Activated T-cell treated with anti-CD3 and anti-CD28 coated beads, Interleukin-2, amount 50 U/mL, for 4 hours (primary cell): Measurements from ENCODE around the gene CDK2AP2. TPM values are rescaled to one million over a fixed set of nuclear protein-coding genes. Genes with fewer than 3 reads are reported as not detected.
"Not testable (repeated sequence)": the region's sequence is repeated elsewhere in the genome, so short reads cannot be mapped to it uniquely, and the experiment has no call there.

Experiments used
- ATAC-seq, 2 donors: fragments of 200-7000 bp; cut with Tn5 transposase; one replicate each; pipeline ENCODE4 v1.10.0; 2021
- DNase-seq: peaks from one replicate; pipeline ENCODE4 v3.0.0-alpha.2; 2020
- H3K27me3 Mint-ChIP-seq: one replicate; pipeline ENCODE4 v1.8.0; 2021; ENCODE audit warnings: low read depth, mixed read lengths
- H3K36me3 Mint-ChIP-seq: one replicate; pipeline ENCODE4 v1.8.0; 2022; ENCODE audit warnings: mixed read lengths; ENCODE audit not compliant: insufficient read depth
- H3K4me1 Mint-ChIP-seq: one replicate; pipeline ENCODE4 v1.8.0; 2021; ENCODE audit warnings: low read depth, mixed read lengths
- H3K4me3 Mint-ChIP-seq: one replicate; pipeline ENCODE4 v1.8.0; 2021; ENCODE audit warnings: mild to moderate bottlenecking, moderate library complexity, mixed read lengths
- H3K9me3 Mint-ChIP-seq: one replicate; pipeline ENCODE4 v1.8.0; 2021; ENCODE audit warnings: mixed read lengths
- total RNA-seq, 3 donors: library from RNA; stranded (reverse); gene quantifications; one replicate each; pipeline ENCODE4 v1.2.1, GENCODE V29; 2021

Gene CDK2AP2
- total RNA-seq, 3 donors from 2014 or later, result 79.1 to 89.1 (median 86.2) TPM

- Mint-ChIP-seq H3K36me3 (no peaks in the 10 kb centered on the region), H3K9me3 (no peaks in the 10 kb centered on the region), H3K4me3 (no peak overlapping the region), H3K4me1 (no peaks in the 10 kb centered on the region), H3K27me3 (peaks cover 4% of the 10 kb centered on the region)
- ATAC-seq, result no peak
- DNase-seq, result no peak
Observed at GRCh38 chr11:67519726-67520125, 11.8 kb upstream of the CDK2AP2 start.

- Mint-ChIP-seq H3K36me3 (no peaks in the 10 kb centered on the region), H3K4me3 (no peak overlapping the region), H3K4me1 (no peaks in the 10 kb centered on the region), H3K9me3 (no peaks in the 10 kb centered on the region), H3K27me3 (peaks cover 8% of the 10 kb centered on the region)
- ATAC-seq (no peak), DNase-seq (no peak)
Observed at GRCh38 chr11:67517784-67518552, 10.0 kb upstream of the CDK2AP2 start.

- no peak for ATAC-seq
- no peaks in the 10 kb centered on the region for H3K9me3 Mint-ChIP-seq
- no peak overlapping the region for H3K4me3 Mint-ChIP-seq
- DNase-seq, result no peak
- H3K27me3 Mint-ChIP-seq, result peaks cover 8% of the 10 kb centered on the region
- H3K36me3 Mint-ChIP-seq, result no peaks in the 10 kb centered on the region
- H3K4me1 Mint-ChIP-seq, result no peaks in the 10 kb centered on the region
Observed at GRCh38 chr11:67516806-67517205, 8.8 kb upstream of the CDK2AP2 start.

- Mint-ChIP-seq H3K4me3 (no peak overlapping the region), H3K36me3 (no peaks in the 10 kb centered on the region), H3K27me3 (peaks cover 15% of the 10 kb centered on the region), H3K9me3 (no peaks in the 10 kb centered on the region), H3K4me1 (peaks cover 4% of the 10 kb centered on the region)
- DNase-seq (no peak), ATAC-seq (no peak)
Observed at GRCh38 chr11:67514116-67514515, 6.2 kb upstream of the CDK2AP2 start.

GRCh38 chr11:67511558-67511957 is 3.6 kb upstream of the CDK2AP2 start:
- H3K36me3 Mint-ChIP-seq, DNase-seq, H3K4me3 Mint-ChIP-seq, H3K9me3 Mint-ChIP-seq, ATAC-seq: not testable (repeated sequence)
- Mint-ChIP-seq H3K4me1 (peaks cover 17% of the 10 kb centered on the region), H3K27me3 (peaks cover 15% of the 10 kb centered on the region)

GRCh38 chr11:67510023-67510345 is 2.0 kb upstream of the CDK2AP2 start:
- ATAC-seq (no peak), DNase-seq (no peak)
- Mint-ChIP-seq H3K4me3 (no peak overlapping the region), H3K27me3 (peaks cover 11% of the 10 kb centered on the region), H3K9me3 (no peaks in the 10 kb centered on the region), H3K36me3 (no peaks in the 10 kb centered on the region), H3K4me1 (peaks cover 29% of the 10 kb centered on the region)

- H3K4me3 Mint-ChIP-seq, result peak overlapping the region; percentile 87
- ATAC-seq (peak; percentile 42 to 44), DNase-seq (peak; percentile 99)
- H3K27me3 Mint-ChIP-seq, result peaks cover 9% of the 10 kb centered on the region
- H3K4me1 Mint-ChIP-seq, result peaks cover 30% of the 10 kb centered on the region
- no peaks in the 10 kb centered on the region for H3K9me3 Mint-ChIP-seq
- H3K36me3 Mint-ChIP-seq, result no peaks in the 10 kb centered on the region
Observed at GRCh38 chr11:67508486-67509121, 642 bp upstream of the CDK2AP2 start.

- H3K4me3 Mint-ChIP-seq, result peak overlapping the region; percentile 87
- DNase-seq (no peak), ATAC-seq (no peak)
- H3K36me3 Mint-ChIP-seq, result no peaks in the 10 kb centered on the region
- H3K4me1 Mint-ChIP-seq, result peaks cover 37% of the 10 kb centered on the region
- H3K9me3 Mint-ChIP-seq, result no peaks in the 10 kb centered on the region
- peaks cover 7% of the 10 kb centered on the region for H3K27me3 Mint-ChIP-seq
Observed at GRCh38 chr11:67507242-67507863, 609 bp downstream of the CDK2AP2 start.

- Mint-ChIP-seq H3K4me1 (peaks cover 37% of the 10 kb centered on the region), H3K36me3 (no peaks in the 10 kb centered on the region), H3K9me3 (no peaks in the 10 kb centered on the region), H3K27me3 (peaks cover 7% of the 10 kb centered on the region), H3K4me3 (peak overlapping the region; percentile 87)
- ATAC-seq (no peak), DNase-seq (no peak)
Observed at GRCh38 chr11:67506426-67507051, 1.4 kb downstream of the CDK2AP2 start.

- Mint-ChIP-seq H3K36me3 (peaks cover 6% of the 10 kb centered on the region), H3K27me3 (peaks cover 3% of the 10 kb centered on the region), H3K9me3 (no peaks in the 10 kb centered on the region), H3K4me3 (peak overlapping the region; percentile 87), H3K4me1 (peaks cover 44% of the 10 kb centered on the region)
- ATAC-seq (peak; percentile 59), DNase-seq (peak; percentile 87)
Observed at GRCh38 chr11:67505605-67506396, 2.2 kb downstream of the CDK2AP2 start.

- ATAC-seq (peak; percentile 9 to 13), DNase-seq (peak; percentile 68)
- Mint-ChIP-seq H3K36me3 (peaks cover 9% of the 10 kb centered on the region), H3K27me3 (no peaks in the 10 kb centered on the region), H3K4me3 (peak within 1 kb of the TSS; percentile 89), H3K9me3 (no peaks in the 10 kb centered on the region), H3K4me1 (peaks cover 48% of the 10 kb centered on the region)
Observed at GRCh38 chr11:67504950-67505581, 2.9 kb downstream of the CDK2AP2 start, which contains the start of gene PITPNM1. PITPNM1 (minus strand) TSS chr11:67505363; CDS start chr11:67504180, 1,183 bp downstream.

- peak overlapping the region; percentile 89 for H3K4me3 Mint-ChIP-seq
- DNase-seq (no peak), ATAC-seq (no peak)
- no peaks in the 10 kb centered on the region for H3K9me3 Mint-ChIP-seq
- no peaks in the 10 kb centered on the region for H3K27me3 Mint-ChIP-seq
- H3K4me1 Mint-ChIP-seq, result peaks cover 45% of the 10 kb centered on the region
- H3K36me3 Mint-ChIP-seq, result peaks cover 12% of the 10 kb centered on the region
Observed at GRCh38 chr11:67504005-67504949, 3.7 kb downstream of the CDK2AP2 start.
